Rectal smooth muscle tissue (tissue), 1 donor: ENCODE results near the gene FUT1.

ENCODE experiments used
- H3K27ac ChIP-seq: one replicate; pipeline ENCODE4 v1.7.0; 2013; ENCODE audit warnings: low read depth, low read length, inconsistent platforms
- H3K27me3 ChIP-seq: one replicate; pipeline ENCODE4 v1.7.0; 2013; ENCODE audit warnings: low read length; ENCODE audit not compliant: control insufficient read depth, insufficient read depth
- H3K36me3 ChIP-seq: one replicate; pipeline ENCODE4 v1.7.0; 2013; ENCODE audit warnings: low read length; ENCODE audit not compliant: control insufficient read depth, insufficient read depth
- H3K4me1 ChIP-seq: one replicate; pipeline ENCODE4 v1.7.0; 2013; ENCODE audit warnings: low read length; ENCODE audit not compliant: control insufficient read depth, insufficient read depth
- H3K4me3 ChIP-seq: one replicate; pipeline ENCODE4 v1.7.0; 2013; ENCODE audit warnings: low read length
- H3K9ac ChIP-seq: one replicate; pipeline ENCODE4 v1.7.0; 2013; ENCODE audit warnings: low read length

The FUT1 gene

GRCh38 chr19:48757741-48758144 lies 5.3 kb upstream of the FUT1 start:
- H3K4me1 ChIP-seq: no peaks in the 10 kb centered on the region

GRCh38 chr19:48757089-48757675 lies 4.7 kb upstream of the FUT1 start:
- Histone ChIP-seq H3K27me3 (peaks cover 2% of the 10 kb centered on the region), H3K9ac (no peak overlapping the region), H3K27ac (no peak overlapping the region), H3K36me3 (no peaks in the 10 kb centered on the region), H3K4me1 (no peaks in the 10 kb centered on the region), H3K4me3 (no peak overlapping the region)

More at GRCh38 chr19:48757741-48758144, 5.3 kb upstream of the FUT1 start:
- H3K27me3 ChIP-seq: peaks cover 4% of the 10 kb centered on the region
- H3K9ac ChIP-seq: no peak overlapping the region
- H3K27ac ChIP-seq: no peak overlapping the region
- no peaks in the 10 kb centered on the region for H3K36me3 ChIP-seq
- H3K4me3 ChIP-seq: no peak overlapping the region

- Histone ChIP-seq H3K9ac (no peak overlapping the region), H3K4me3 (no peak overlapping the region), H3K27me3 (peaks cover 4% of the 10 kb centered on the region), H3K27ac (no peak overlapping the region), H3K4me1 (no peaks in the 10 kb centered on the region), H3K36me3 (no peaks in the 10 kb centered on the region)
Measured at GRCh38 chr19:48756686-48757085, 4.2 kb upstream of the FUT1 start.

GRCh38 chr19:48756212-48756611 lies 3.8 kb upstream of the FUT1 start:
- no peak overlapping the region for H3K27ac ChIP-seq
- H3K9ac ChIP-seq: no peak overlapping the region
- no peak overlapping the region for H3K4me3 ChIP-seq
- H3K36me3 ChIP-seq: no peaks in the 10 kb centered on the region
- no peaks in the 10 kb centered on the region for H3K4me1 ChIP-seq
- peaks cover 5% of the 10 kb centered on the region for H3K27me3 ChIP-seq

GRCh38 chr19:48755787-48756186 lies 3.3 kb upstream of the FUT1 start:
- Histone ChIP-seq H3K36me3 (no peaks in the 10 kb centered on the region), H3K4me3 (no peak overlapping the region), H3K4me1 (no peaks in the 10 kb centered on the region), H3K27ac (no peak overlapping the region), H3K9ac (no peak overlapping the region), H3K27me3 (peaks cover 9% of the 10 kb centered on the region)

- Histone ChIP-seq H3K27me3 (peaks cover 10% of the 10 kb centered on the region), H3K4me3 (no peak within 1 kb of the TSS), H3K27ac (no peak within 1 kb of the TSS)
Measured at GRCh38 chr19:48755084-48755641, 2.7 kb upstream of the FUT1 start, which contains the start of gene FGF21. Gene FGF21, plus strand, starts transcription at chr19:48755524. Its CDS starts 713 bp downstream, at chr19:48756237.

GRCh38 chr19:48751845-48752495 lies 471 bp downstream of the FUT1 start:
- H3K27me3 ChIP-seq: peaks cover 10% of the 10 kb centered on the region

More at GRCh38 chr19:48755084-48755641, 2.7 kb upstream of the FUT1 start, which contains the start of gene FGF21:
- Histone ChIP-seq H3K4me1 (no peaks in the 10 kb centered on the region), H3K36me3 (no peaks in the 10 kb centered on the region), H3K9ac (no peak within 1 kb of the TSS)

GRCh38 chr19:48750771-48751504 lies 1.5 kb downstream of the FUT1 start:
- H3K4me1 ChIP-seq: no peaks in the 10 kb centered on the region
- no peaks in the 10 kb centered on the region for H3K36me3 ChIP-seq
- H3K27ac ChIP-seq: no peak overlapping the region
- peaks cover 12% of the 10 kb centered on the region for H3K27me3 ChIP-seq
- no peak overlapping the region for H3K4me3 ChIP-seq
- H3K9ac ChIP-seq: no peak overlapping the region

More at GRCh38 chr19:48751845-48752495, 471 bp downstream of the FUT1 start:
- Histone ChIP-seq H3K36me3 (no peaks in the 10 kb centered on the region), H3K4me1 (no peaks in the 10 kb centered on the region), H3K4me3 (peak overlapping the region; percentile 55), H3K27ac (no peak overlapping the region), H3K9ac (no peak overlapping the region)

- Histone ChIP-seq H3K4me1 (no peaks in the 10 kb centered on the region), H3K9ac (no peak overlapping the region), H3K36me3 (no peaks in the 10 kb centered on the region), H3K27me3 (peaks cover 12% of the 10 kb centered on the region), H3K4me3 (no peak overlapping the region), H3K27ac (no peak overlapping the region)
Measured at GRCh38 chr19:48750351-48750750, 2.1 kb downstream of the FUT1 start.

- Histone ChIP-seq H3K4me3 (no peak overlapping the region), H3K27me3 (peaks cover 12% of the 10 kb centered on the region)
Measured at GRCh38 chr19:48749571-48750198, 2.8 kb downstream of the FUT1 start.

GRCh38 chr19:48746738-48747575 lies 5.5 kb downstream of the FUT1 start, which contains the start of gene IZUMO1:
Gene IZUMO1, minus strand, starts transcription at chr19:48746909. Its CDS starts 1,050 bp downstream, at chr19:48745859.
- Histone ChIP-seq H3K36me3 (no peaks in the 10 kb centered on the region), H3K27ac (no peak within 1 kb of the TSS), H3K9ac (no peak within 1 kb of the TSS), H3K4me1 (no peaks in the 10 kb centered on the region), H3K27me3 (peaks cover 8% of the 10 kb centered on the region), H3K4me3 (peak within 1 kb of the TSS; percentile 32)

More at GRCh38 chr19:48749571-48750198, 2.8 kb downstream of the FUT1 start:
- no peaks in the 10 kb centered on the region for H3K36me3 ChIP-seq
- no peak overlapping the region for H3K27ac ChIP-seq
- no peak overlapping the region for H3K9ac ChIP-seq
- H3K4me1 ChIP-seq: no peaks in the 10 kb centered on the region
